HG02885 (cell line): ENCODE results near the gene ZSWIM4.
"Not testable (repeated sequence)": the region's sequence is repeated elsewhere in the genome, so short reads cannot be mapped to it uniquely, and the experiment has no call there.

Experiments
- ATAC-seq: cut with Tn5 transposase; IDR thresholded peaks from one replicate; pipeline ENCODE4 v1.9.1; 2021; ENCODE audit warnings: mild to moderate bottlenecking; ENCODE audit not compliant: unreplicated experiment, poor library complexity

The ZSWIM4 gene

GRCh38 chr19:13794757-13795589 lies at the start of gene ZSWIM4:
Gene ZSWIM4 (plus strand): TSS chr19:13795443. CDS start chr19:13795649, 206 bp downstream.
- peak; percentile 94 for ATAC-seq

- ATAC-seq = no peak
These were observed 48.2 kb upstream of the ZSWIM4 start for GRCh38 chr19:13747098-13747453.

GRCh38 chr19:13748169-13748828 lies 46.9 kb upstream of the ZSWIM4 start:
- ATAC-seq = no peak

GRCh38 chr19:13751436-13751835 lies 43.8 kb upstream of the ZSWIM4 start:
- ATAC-seq = no peak

- ATAC-seq = not testable (repeated sequence)
These were observed 41.6 kb upstream of the ZSWIM4 start for GRCh38 chr19:13753622-13754021.

GRCh38 chr19:13756210-13756609 lies 39.0 kb upstream of the ZSWIM4 start:
- ATAC-seq = no peak

GRCh38 chr19:13757805-13758772 lies 37.2 kb upstream of the ZSWIM4 start:
- no peak for ATAC-seq

GRCh38 chr19:13758795-13759194 lies 36.4 kb upstream of the ZSWIM4 start:
- ATAC-seq = no peak

- ATAC-seq = no peak
These were observed 33.8 kb upstream of the ZSWIM4 start for GRCh38 chr19:13761423-13761822.

- no peak for ATAC-seq
These were observed 32.5 kb upstream of the ZSWIM4 start for GRCh38 chr19:13762635-13763235.

- ATAC-seq = no peak
These were observed 32.0 kb upstream of the ZSWIM4 start for GRCh38 chr19:13763265-13763664.

- ATAC-seq = peak; percentile 58
These were observed 31.0 kb upstream of the ZSWIM4 start, which contains the start of gene MRI1 for GRCh38 chr19:13764101-13764807. Gene MRI1 (plus strand): TSS chr19:13764522. CDS start chr19:13764589, 67 bp downstream.

- ATAC-seq = peak; percentile 14
These were observed 30.3 kb upstream of the ZSWIM4 start for GRCh38 chr19:13764821-13765394.

GRCh38 chr19:13765395-13766094 lies 29.7 kb upstream of the ZSWIM4 start:
- ATAC-seq = no peak

GRCh38 chr19:13766095-13766481 lies 29.2 kb upstream of the ZSWIM4 start:
- no peak for ATAC-seq

- no peak for ATAC-seq
These were observed 26.7 kb upstream of the ZSWIM4 start for GRCh38 chr19:13768510-13768909.

- ATAC-seq = no peak
These were observed 25.1 kb upstream of the ZSWIM4 start for GRCh38 chr19:13770013-13770635.
